Chondrocyte (in vitro differentiated cells): ENCODE data around the gene MRPL32. TPM values are rescaled to one million over a fixed set of nuclear protein-coding genes. Genes with fewer than 3 reads are reported as not detected.

Source experiments
- DNase-seq: peaks from one replicate; pipeline ENCODE4 v3.0.0; 2021; ENCODE audit warnings: mixed read lengths, low spot score
- H3K27ac Mint-ChIP-seq: one replicate; pipeline ENCODE4 v1.8.0; 2021; ENCODE audit warnings: mild to moderate bottlenecking, moderate library complexity, mixed read lengths; ENCODE audit not compliant: unreplicated experiment
- H3K27me3 Mint-ChIP-seq: 2 replicates; pipeline ENCODE4 v1.8.0; 2021; ENCODE audit warnings: low read depth, mixed read lengths
- H3K36me3 Mint-ChIP-seq: 2 replicates; pipeline ENCODE4 v1.8.0; 2021; ENCODE audit warnings: low read depth, mixed read lengths
- H3K4me1 Mint-ChIP-seq: 2 replicates; pipeline ENCODE4 v1.8.0; 2021; ENCODE audit warnings: low read depth, mild to moderate bottlenecking, mixed read lengths
- H3K4me3 Mint-ChIP-seq: one replicate; pipeline ENCODE4 v1.8.0; 2021; ENCODE audit warnings: mild to moderate bottlenecking, moderate library complexity, mixed read lengths; ENCODE audit not compliant: unreplicated experiment
- H3K9me3 Mint-ChIP-seq: 2 replicates; pipeline ENCODE4 v1.8.0; 2021; ENCODE audit warnings: low read depth, mixed read lengths
- total RNA-seq: library from RNA; stranded (reverse); gene quantifications from 3 replicates; pipeline ENCODE4 v1.2.1, GENCODE V29; 2021
- TF ChIP-seq, protein P1 (sequence below): fragments of 200-600 bp; sonication (generic); IDR thresholded peaks from 2 replicates; pipeline ENCODE4 v1.5.0; 2021; ENCODE audit warnings: antibody characterized with exemption, mild to moderate bottlenecking, moderate library complexity

Gene MRPL32
- total RNA-seq, 1 donor from 2014 or later = 35.9 TPM

DNA sequence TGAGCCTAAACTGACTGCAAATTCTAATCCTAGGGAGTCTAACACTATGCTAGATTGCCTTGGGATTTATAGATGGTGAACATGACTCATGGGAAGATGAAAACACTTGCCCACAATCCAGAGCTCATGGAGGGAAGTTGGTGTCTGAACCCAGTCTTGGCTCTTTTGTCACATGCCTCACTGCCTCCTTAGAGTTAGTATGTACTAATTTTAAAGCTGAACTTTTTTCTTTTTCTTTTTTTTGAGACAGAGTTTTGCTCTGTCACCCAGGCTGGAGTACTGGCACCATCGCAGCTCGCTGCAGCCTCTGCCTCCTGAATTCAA, 14.4 kb downstream of the MRPL32 start:
- no peaks in the 10 kb centered on the region for H3K36me3 Mint-ChIP-seq
- DNase-seq = no peak
- no peaks in the 10 kb centered on the region for H3K27me3 Mint-ChIP-seq
- no peak overlapping the region for H3K27ac Mint-ChIP-seq
- TF ChIP-seq, protein P1, sequence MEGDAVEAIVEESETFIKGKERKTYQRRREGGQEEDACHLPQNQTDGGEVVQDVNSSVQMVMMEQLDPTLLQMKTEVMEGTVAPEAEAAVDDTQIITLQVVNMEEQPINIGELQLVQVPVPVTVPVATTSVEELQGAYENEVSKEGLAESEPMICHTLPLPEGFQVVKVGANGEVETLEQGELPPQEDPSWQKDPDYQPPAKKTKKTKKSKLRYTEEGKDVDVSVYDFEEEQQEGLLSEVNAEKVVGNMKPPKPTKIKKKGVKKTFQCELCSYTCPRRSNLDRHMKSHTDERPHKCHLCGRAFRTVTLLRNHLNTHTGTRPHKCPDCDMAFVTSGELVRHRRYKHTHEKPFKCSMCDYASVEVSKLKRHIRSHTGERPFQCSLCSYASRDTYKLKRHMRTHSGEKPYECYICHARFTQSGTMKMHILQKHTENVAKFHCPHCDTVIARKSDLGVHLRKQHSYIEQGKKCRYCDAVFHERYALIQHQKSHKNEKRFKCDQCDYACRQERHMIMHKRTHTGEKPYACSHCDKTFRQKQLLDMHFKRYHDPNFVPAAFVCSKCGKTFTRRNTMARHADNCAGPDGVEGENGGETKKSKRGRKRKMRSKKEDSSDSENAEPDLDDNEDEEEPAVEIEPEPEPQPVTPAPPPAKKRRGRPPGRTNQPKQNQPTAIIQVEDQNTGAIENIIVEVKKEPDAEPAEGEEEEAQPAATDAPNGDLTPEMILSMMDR = no peak
- peaks cover 2% of the 10 kb centered on the region for H3K9me3 Mint-ChIP-seq
- peaks cover 18% of the 10 kb centered on the region for H3K4me1 Mint-ChIP-seq
- no peak overlapping the region for H3K4me3 Mint-ChIP-seq

DNA sequence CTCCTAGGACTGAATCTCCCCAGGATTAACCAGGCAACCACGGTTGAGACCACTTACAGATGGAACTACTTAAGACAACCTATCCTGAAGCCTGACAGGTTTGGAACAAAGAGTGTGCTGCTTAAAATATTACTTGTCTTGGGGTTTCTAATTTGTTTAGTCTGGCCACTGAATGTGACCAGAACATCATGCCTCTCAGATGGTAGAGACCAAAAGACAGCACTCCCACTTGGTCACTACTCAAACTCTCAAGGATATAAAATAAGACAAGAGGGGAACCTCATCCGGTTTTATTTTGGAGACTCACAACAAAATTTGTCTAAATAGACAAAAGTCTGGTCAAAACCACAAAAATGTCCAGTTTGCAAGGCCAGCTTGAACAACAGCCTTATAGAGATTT, 15.3 kb downstream of the MRPL32 start:
- TF ChIP-seq, protein P1 = no peak
- no peak overlapping the region for H3K27ac Mint-ChIP-seq
- no peaks in the 10 kb centered on the region for H3K27me3 Mint-ChIP-seq
- peaks cover 2% of the 10 kb centered on the region for H3K9me3 Mint-ChIP-seq
- H3K4me1 Mint-ChIP-seq = peaks cover 18% of the 10 kb centered on the region
- no peaks in the 10 kb centered on the region for H3K36me3 Mint-ChIP-seq
- H3K4me3 Mint-ChIP-seq = no peak overlapping the region
- DNase-seq = no peak

DNA sequence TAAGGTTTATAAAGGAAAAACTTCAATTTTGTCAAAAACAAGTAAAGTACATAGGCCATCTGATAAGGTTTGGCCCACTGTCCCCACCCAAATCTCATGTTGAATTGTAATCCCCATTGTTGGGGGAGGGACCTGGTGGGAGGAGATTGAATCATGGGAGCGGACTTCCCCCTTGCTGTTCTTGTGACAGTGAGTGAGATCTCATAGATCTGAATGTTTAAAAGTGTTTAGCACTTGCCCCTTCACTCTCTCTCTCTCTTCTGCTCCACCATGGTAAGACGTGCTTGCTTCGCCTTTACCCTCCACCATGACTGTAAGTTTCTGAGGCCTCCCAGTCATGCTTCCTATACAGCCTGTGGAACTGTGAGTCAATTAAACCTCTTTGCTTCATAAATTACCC, 18.2 kb downstream of the MRPL32 start:
- Mint-ChIP-seq H3K36me3 (no peaks in the 10 kb centered on the region), H3K27ac (no peak overlapping the region), H3K27me3 (no peaks in the 10 kb centered on the region), H3K9me3 (peaks cover 2% of the 10 kb centered on the region), H3K4me1 (peaks cover 18% of the 10 kb centered on the region), H3K4me3 (no peak overlapping the region)
- DNase-seq = no peak
- TF ChIP-seq, protein P1 = no peak

DNA sequence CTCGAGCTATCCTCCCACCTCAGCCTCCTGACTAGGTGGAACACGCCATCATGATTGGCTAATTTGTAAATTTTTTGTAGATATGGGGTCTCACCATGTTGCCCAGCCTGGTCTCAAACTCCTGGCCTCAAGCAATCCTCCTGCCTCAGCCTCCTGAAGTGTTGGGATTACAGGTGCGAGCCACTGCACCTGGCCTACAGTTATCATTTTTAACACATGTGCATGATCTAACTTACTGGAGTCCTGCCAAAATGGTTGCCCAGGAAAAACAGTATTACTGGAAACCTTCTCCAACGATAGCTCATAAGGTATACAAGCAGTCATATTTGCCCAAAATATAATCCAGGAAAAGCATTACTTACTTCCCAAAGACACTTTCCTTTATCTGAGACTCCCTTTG, 20.2 kb downstream of the MRPL32 start:
- TF ChIP-seq, protein P1 = no peak
- Mint-ChIP-seq H3K9me3 (peaks cover 2% of the 10 kb centered on the region), H3K4me1 (peaks cover 8% of the 10 kb centered on the region)

DNA sequence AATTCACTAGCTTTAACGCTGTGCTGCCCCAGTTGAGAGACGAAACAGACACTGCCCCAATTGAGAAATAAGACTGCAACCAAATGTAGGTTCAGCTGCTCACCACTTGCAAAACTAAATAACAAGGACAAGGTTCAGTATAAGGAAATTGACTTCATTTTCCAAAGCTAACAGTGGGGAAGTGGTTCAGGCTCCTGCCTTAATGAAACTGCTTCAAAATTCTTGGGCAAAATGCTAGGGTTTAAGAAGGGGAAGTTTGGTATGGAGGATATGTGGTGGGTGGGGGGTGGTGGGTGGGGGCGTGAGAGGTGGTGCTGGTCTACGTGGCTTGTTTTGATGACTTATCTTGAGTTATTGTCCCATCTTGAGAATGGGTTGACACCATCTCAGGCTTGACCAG, 21.8 kb downstream of the MRPL32 start:
- no peaks in the 10 kb centered on the region for H3K4me1 Mint-ChIP-seq
- peaks cover 2% of the 10 kb centered on the region for H3K9me3 Mint-ChIP-seq
- H3K27ac Mint-ChIP-seq = no peak overlapping the region
- H3K4me3 Mint-ChIP-seq = no peak overlapping the region
- H3K27me3 Mint-ChIP-seq = no peaks in the 10 kb centered on the region
- DNase-seq = no peak
- TF ChIP-seq, protein P1 = no peak
- no peaks in the 10 kb centered on the region for H3K36me3 Mint-ChIP-seq

More for the DNA sequence above, 20.2 kb downstream of the MRPL32 start:
- no peaks in the 10 kb centered on the region for H3K36me3 Mint-ChIP-seq
- H3K4me3 Mint-ChIP-seq = no peak overlapping the region
- no peaks in the 10 kb centered on the region for H3K27me3 Mint-ChIP-seq
- no peak overlapping the region for H3K27ac Mint-ChIP-seq
- DNase-seq = no peak
